ENCODE results near the gene MAP2K4. TPM values are rescaled to one million over a fixed set of nuclear protein-coding genes. Genes with fewer than 3 reads are reported as not detected.
A peak's percentile ranks its signal among the peaks of the same experiment; 100 is the strongest.

MAP2K4 gene
- total and polyA plus RNA-seq, 2 of the 4 experiments (the other 2 are of a cell fraction) = 14.5 to 32.6 TPM

- WGBS, 2 experiments (ENCODE audit: extremely low coverage in 2 of 2, insufficient read length in 1 of 2) = 0% methylated on average over 2 of the region's 14 CpGs; no CpG with 5 or more reads in 1 of the 2 experiments
- peak overlapping the region; percentile 72 for H3K27ac ChIP-seq (ENCODE audit: insufficient read depth, low read length)
- H3K4ac ChIP-seq (ENCODE audit: low read depth, low read length) = peak overlapping the region; percentile 42
- H4K5ac ChIP-seq (ENCODE audit: low read depth, low read length) = peak overlapping the region; percentile 77
- H3K9ac ChIP-seq (ENCODE audit: low read depth, low read length) = peak overlapping the region; percentile 67
- peaks cover 6% of the 10 kb centered on the region; the same call in 1 of the 2 replicates for H3K36me3 ChIP-seq (ENCODE audit: control insufficient read depth, insufficient read depth, low read length)
- H3K79me1 ChIP-seq (ENCODE audit: low read depth in 1 of 2, low read length in 2 of 2) = peaks cover 0 to 10% of the 10 kb centered on the region in 2 experiments; a peak in 3 of 4 replicates
- peak overlapping the region; percentile 22; the same call in 1 of the 2 replicates for H2AK5ac ChIP-seq (ENCODE audit: low read depth, low read length)
- DNase-seq = peak; percentile 28
- peak overlapping the region; percentile 59 for H4K91ac ChIP-seq (ENCODE audit: insufficient read depth, low read depth, low read length)
- TF ChIP-seq NFE2L2 (IDR thresholded peaks at IDR 0.05; ENCODE audit: low read depth, low read length) (no peak), MAZ (IDR thresholded peaks at IDR 0.05; ENCODE audit: borderline replicate concordance, low read depth, low read length) (no peak), POLR2A (IDR thresholded peaks at IDR 0.05; ENCODE audit: low read depth, low read length) (no peak), MXI1 (IDR thresholded peaks at IDR 0.05; ENCODE audit: borderline replicate concordance, low read depth, low read length) (no peak), CHD1 (IDR thresholded peaks at IDR 0.05; ENCODE audit: low read depth, low read length) (no peak), FOS (IDR thresholded peaks at IDR 0.05; ENCODE audit: low read depth, low read length) (no peak), USF2 (IDR thresholded peaks at IDR 0.05; ENCODE audit: low read depth, low read length) (no peak)
- H4K8ac ChIP-seq (ENCODE audit: low read depth in 2 of 2, low read length in 2 of 2) = peak overlapping the region; percentile 58 to 65
- in situ Hi-C loops (cut with MboI; ENCODE audit: low sequenced_read_pairs) = loop anchor here (10.0 to 25.0 kb wide), 3 partner anchors 1008 to 1334 kb away; partner anchors contain the start of genes MYH3 and TMEM220
- no TSS peak for BruUV-seq (replicated peaks)
- CTCF ChIA-PET = interaction anchor here (1.5 kb wide), 1 partner anchor 10 kb away, joined by 5 read pairs; no protein-coding TSS in a partner anchor
- peak overlapping the region; percentile 91 for H2AK9ac ChIP-seq (replicated peaks; ENCODE audit: low read depth, low read length, poor library complexity)
- no peak overlapping the region for H2BK15ac ChIP-seq (ENCODE audit: low read depth, low read length)
- H3K27me3 ChIP-seq (ENCODE audit: control insufficient read depth, insufficient read depth, low read length) = no peaks in the 10 kb centered on the region
- peak overlapping the region; percentile 57 for H3K4me3 ChIP-seq (ENCODE audit: insufficient read depth, low read depth, low read length)
- dilution Hi-C loops (cut with HindIII; ENCODE audit: low sequenced_read_pairs, unreplicated experiment) = no loop called here
- H3K23ac ChIP-seq (ENCODE audit: low read depth, low read length) = peak overlapping the region; percentile 58
- peak overlapping the region; percentile 92 for H3K14ac ChIP-seq (replicated peaks; ENCODE audit: low read depth, low read length)
- H2BK5ac ChIP-seq (ENCODE audit: low read depth, low read length, poor library complexity, severe bottlenecking) = peak overlapping the region; percentile 69
- peak overlapping the region; percentile 63 for H3K56ac ChIP-seq (ENCODE audit: extremely low read depth, insufficient read depth, low read length)
- H2BK120ac ChIP-seq (ENCODE audit: low read depth, low read length) = peak overlapping the region; percentile 32; the same call in 1 of the 2 replicates
- H3K4me1 ChIP-seq (ENCODE audit: control insufficient read depth, insufficient read depth, low read length) = no peaks in the 10 kb centered on the region
- peak overlapping the region; percentile 4; the same call in 1 of the 2 replicates for H3K18ac ChIP-seq (ENCODE audit: low read depth, low read length)
- H4K20me1 ChIP-seq (ENCODE audit: insufficient read depth, low read length) = no peaks in the 10 kb centered on the region
- no peak overlapping the region for H2BK20ac ChIP-seq (ENCODE audit: low read depth, low read length)
- H2AFZ ChIP-seq (replicated peaks; ENCODE audit: low read length, poor library complexity) = peak overlapping the region; percentile 97
- H3K4me2 ChIP-seq (ENCODE audit: low read depth, low read length) = peak overlapping the region; percentile 83
- ATAC-seq (ENCODE audit: low read depth) = no peak
- POLR2A ChIA-PET (ENCODE audit: unreplicated experiment) = interaction anchor here (0.5 to 1.5 kb wide), 4 partner anchors 10 to 106 kb away, joined by 3 to 12 read pairs (median 4); no protein-coding TSS in a partner anchor
- intact Hi-C loops (cut with micrococcal nuclease) = loop anchor here (5.0 to 10.0 kb wide), 2 partner anchors 1006 to 1272 kb away; no protein-coding TSS in a partner anchor
- 0 out of 2 replicates have a peak, but pooled peaks cover 5% of the 10 kb centered on the region for H3K9me1 ChIP-seq (ENCODE audit: insufficient read depth, low read length)
- H3K9me3 ChIP-seq (ENCODE audit: control insufficient read depth, insufficient read depth, low read length) = no peaks in the 10 kb centered on the region
These were observed 23.9 kb upstream of the MAP2K4 start for GRCh38 chr17:11996722-11997146.

All from IMR-90 (cell line).